SU-DHL-6 (cell line): ENCODE data around the gene AGFG2.
"Not testable (repeated sequence)": the region's sequence is repeated elsewhere in the genome, so short reads cannot be mapped to it uniquely, and the experiment has no call there.

Experiments used
- CTCF ChIP-seq: fragments of 200-600 bp; sonication (generic); IDR thresholded peaks from one replicate; pipeline ENCODE4 v1.5.1; 2017; ENCODE audit warnings: antibody characterized with exemption, mild to moderate bottlenecking, low read length, moderate library complexity; ENCODE audit not compliant: insufficient read depth, poor library complexity, severe bottlenecking
- EZH2phosphoT487 ChIP-seq: fragments of 200-600 bp; sonication (generic), shearing (Covaris generic); conservative IDR thresholded peaks from 2 replicates; pipeline ENCODE4 v1.6.1; 2018; ENCODE audit warnings: mild to moderate bottlenecking, antibody characterized with exemption, low read length, moderate library complexity, mixed read lengths

- not testable (repeated sequence) for TF ChIP-seq CTCF, EZH2phosphoT487
Measured at GRCh38 chr7:100564405-100564804, 25.4 kb downstream of the AGFG2 start.
